Measurements from ENCODE around the gene NAIF1.
"Not testable (repeated sequence)": the region's sequence is repeated elsewhere in the genome, so short reads cannot be mapped to it uniquely, and the experiment has no call there.

The NAIF1 gene

GRCh38 chr9:128084746-128085145, 17.6 kb upstream of the NAIF1 start:
- DNase-seq, result no peak

GRCh38 chr9:128082151-128082550, 15.0 kb upstream of the NAIF1 start:
- DNase-seq, result no peak

- DNase-seq, result no peak
Measured at GRCh38 chr9:128081056-128081455, 13.9 kb upstream of the NAIF1 start.

GRCh38 chr9:128080206-128080605, 13.1 kb upstream of the NAIF1 start:
- no peak for DNase-seq

GRCh38 chr9:128078504-128079434, 11.6 kb upstream of the NAIF1 start:
- DNase-seq, result no peak

- no peak for DNase-seq
Measured at GRCh38 chr9:128077847-128078503, 10.9 kb upstream of the NAIF1 start.

GRCh38 chr9:128073253-128073886, 6.2 kb upstream of the NAIF1 start:
- DNase-seq, result no peak

- peak; percentile 95 for DNase-seq
Measured at GRCh38 chr9:128072144-128073021, 5.3 kb upstream of the NAIF1 start.

- DNase-seq, result not testable (repeated sequence)
Measured at GRCh38 chr9:128071475-128071874, 4.4 kb upstream of the NAIF1 start.

GRCh38 chr9:128070874-128071273, 3.8 kb upstream of the NAIF1 start:
- no peak for DNase-seq

GRCh38 chr9:128068386-128069205, 1.5 kb upstream of the NAIF1 start:
- peak; percentile 74 for DNase-seq

- DNase-seq, result peak; percentile 100
Measured at GRCh38 chr9:128067645-128068385, 695 bp upstream of the NAIF1 start, which contains the start of gene SLC25A25. TSS of gene SLC25A25 (plus strand) at chr9:128068232. CDS start at chr9:128068320, 88 bp downstream.

- no peak for DNase-seq
Measured at GRCh38 chr9:128065907-128066712, 1.0 kb downstream of the NAIF1 start.

- DNase-seq, result no peak
Measured at GRCh38 chr9:128062846-128063831, 4.0 kb downstream of the NAIF1 start.

GRCh38 chr9:128062279-128062678, 4.8 kb downstream of the NAIF1 start:
- DNase-seq, result no peak

- peak; percentile 71 for DNase-seq
Measured at GRCh38 chr9:128061275-128061960, 5.7 kb downstream of the NAIF1 start.

GRCh38 chr9:128059365-128059983, 7.6 kb downstream of the NAIF1 start:
- DNase-seq, result no peak

All from NCI-H2171 treated with DMSO at 0.1 percent for 48 hours (cell line).